HUDEP-2 (cell line): ENCODE data around the gene RARRES2.
"Not testable (repeated sequence)": the region's sequence is repeated elsewhere in the genome, so short reads cannot be mapped to it uniquely, and the experiment has no call there.

Experiments used
- DNase-seq, 76 experiments: peaks; one replicate each; lab custom pipeline; 2025; ENCODE audit not compliant: unreplicated experiment in 76 of 76; lab: John Stamatoyannopoulos, UW

The RARRES2 gene

GRCh38 chr7:150304499-150305258, 36.8 kb downstream of the RARRES2 start:
- DNase-seq, result not testable (repeated sequence)

- not testable (repeated sequence) for DNase-seq
These were observed 38.5 kb downstream of the RARRES2 start for GRCh38 chr7:150302908-150303310.

- not testable (repeated sequence) for DNase-seq
These were observed 43.5 kb downstream of the RARRES2 start for GRCh38 chr7:150297978-150298377.

GRCh38 chr7:150296802-150297201, 44.6 kb downstream of the RARRES2 start:
- DNase-seq, result not testable (repeated sequence)

GRCh38 chr7:150295614-150296013, 45.8 kb downstream of the RARRES2 start:
- DNase-seq, result not testable (repeated sequence)

- not testable (repeated sequence) for DNase-seq
These were observed 46.4 kb downstream of the RARRES2 start for GRCh38 chr7:150295027-150295426.

GRCh38 chr7:150290317-150290716, 51.1 kb downstream of the RARRES2 start:
- not testable (repeated sequence) for DNase-seq

GRCh38 chr7:150288816-150289215, 52.6 kb downstream of the RARRES2 start:
- not testable (repeated sequence) for DNase-seq
